T-helper 2 cell treated with Interferon-gamma antibody and Interleukin-4, amounts not matched to agents 100 ng/mL and 5 ng/mL, for 36 hours (primary cell): ENCODE results near the gene CFAP298. TPM values are rescaled to one million over a fixed set of nuclear protein-coding genes. Genes with fewer than 3 reads are reported as not detected.
"Not testable (repeated sequence)": the region's sequence is repeated elsewhere in the genome, so short reads cannot be mapped to it uniquely, and the experiment has no call there.

ENCODE experiments used
- intact Hi-C: fragments of 100-400 bp; cut with micrococcal nuclease; formaldehyde crosslinking; loops from one replicate; pipeline ENCODE4 v1.15.1; 2023
- total RNA-seq: library from RNA; stranded (reverse); gene quantifications from 2 replicates; pipeline ENCODE4 v1.2.3, GENCODE V29; 2022

Gene CFAP298
- total RNA-seq, 1 donor from 2014 or later: 39.3 TPM

- intact Hi-C loops: loop anchor here (1.0 kb wide), 2 partner anchors 166 to 290 kb away; partner anchors contain the start of gene MIS18A
Measured at GRCh38 chr21:32569261-32570230, 42.6 kb downstream of the CFAP298 start.

DNA sequence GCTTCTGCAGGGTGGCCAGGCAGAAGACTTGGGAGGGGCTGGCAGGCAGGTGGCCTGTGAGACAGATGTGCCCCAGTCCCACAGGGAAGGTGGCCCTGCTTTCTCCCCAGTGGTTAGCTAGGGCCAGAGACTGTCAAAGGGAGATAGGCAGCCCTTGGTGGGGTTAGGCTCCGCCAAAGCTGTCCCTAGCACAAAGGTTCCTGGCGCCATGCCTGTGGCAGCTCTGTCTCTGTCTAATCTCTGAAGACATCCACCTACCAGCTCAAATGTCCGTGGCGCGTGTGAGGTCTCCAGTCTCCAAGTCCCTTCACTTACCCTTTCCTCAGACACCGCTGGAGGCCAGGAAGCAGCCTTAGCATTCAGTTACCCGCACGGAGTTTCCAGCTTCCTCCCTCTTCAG is 44.6 kb downstream of the CFAP298 start:
- intact Hi-C loops: no loop called here

GRCh38 chr21:32566741-32567389 is 45.3 kb downstream of the CFAP298 start:
- intact Hi-C loops: no loop called here

DNA sequence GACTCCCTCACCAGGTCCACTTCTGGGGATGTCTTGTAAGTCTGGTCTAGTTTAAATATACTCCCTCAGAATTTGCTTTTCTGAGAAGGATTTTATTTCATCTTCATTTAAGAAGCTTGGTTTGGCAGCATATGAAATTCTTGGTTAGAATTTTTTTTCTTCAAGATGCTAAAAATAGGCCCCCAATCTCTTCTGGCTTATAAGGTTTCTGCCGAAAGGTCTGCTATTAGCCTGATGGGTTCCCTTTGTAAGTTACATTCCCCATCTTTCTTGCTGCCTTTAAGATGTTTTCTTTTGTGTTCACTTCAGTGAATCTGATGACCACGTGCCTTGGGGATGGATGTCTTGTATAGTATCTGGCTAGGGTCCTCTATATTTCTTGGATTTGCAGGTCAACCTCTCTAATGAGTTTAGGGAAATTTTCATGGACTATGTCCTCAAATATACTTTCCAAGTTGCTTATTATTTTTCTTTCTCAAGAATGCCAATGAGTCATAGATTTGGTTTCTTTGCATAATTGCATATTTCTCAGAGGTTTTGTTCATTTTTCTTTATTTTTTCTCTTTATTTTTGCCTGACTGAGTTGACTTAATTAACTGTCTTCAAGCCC is 46.2 kb downstream of the CFAP298 start:
- intact Hi-C loops: no loop called here

DNA sequence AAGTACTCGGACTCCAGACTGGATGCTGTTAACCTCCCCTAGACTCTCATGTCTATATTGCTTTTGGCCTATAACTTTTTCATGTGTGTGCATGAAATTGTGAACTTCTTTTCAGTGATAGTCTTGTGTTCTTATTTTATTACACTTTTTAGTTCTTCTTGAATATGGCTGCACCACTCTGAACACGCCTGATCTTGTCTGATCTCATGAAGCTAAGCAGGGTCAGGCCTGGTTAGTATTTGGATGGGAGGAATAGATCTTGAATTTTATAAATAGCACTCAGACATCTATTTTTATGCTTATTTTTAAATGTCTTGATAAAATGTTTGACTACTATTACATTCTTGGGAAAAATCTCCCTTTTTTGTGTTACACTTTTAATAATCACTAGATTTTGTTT is 49.3 kb downstream of the CFAP298 start:
- intact Hi-C loops: no loop called here

- intact Hi-C loops: no loop called here
Measured at GRCh38 chr21:32562426-32562825, 49.8 kb downstream of the CFAP298 start.

DNA sequence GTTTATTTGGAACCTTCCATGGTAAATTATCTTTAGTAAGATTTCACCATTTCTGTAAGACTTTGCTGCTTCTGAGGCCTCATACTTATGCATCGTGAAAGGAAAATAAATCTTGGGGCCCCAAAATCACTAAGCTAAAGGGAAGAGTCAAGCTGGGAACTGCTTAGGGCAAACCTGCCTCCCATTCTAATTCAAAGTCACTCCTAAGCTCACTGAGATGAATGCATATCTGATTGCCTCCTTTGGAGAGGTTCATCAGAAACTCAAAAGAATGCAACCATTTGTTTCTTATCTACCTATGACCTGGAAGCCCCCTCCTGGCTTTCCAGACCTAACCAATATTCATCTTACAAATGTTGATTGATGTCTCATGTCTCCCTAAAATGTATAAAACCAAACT is 50.7 kb downstream of the CFAP298 start:
- intact Hi-C loops: not testable (repeated sequence)

DNA sequence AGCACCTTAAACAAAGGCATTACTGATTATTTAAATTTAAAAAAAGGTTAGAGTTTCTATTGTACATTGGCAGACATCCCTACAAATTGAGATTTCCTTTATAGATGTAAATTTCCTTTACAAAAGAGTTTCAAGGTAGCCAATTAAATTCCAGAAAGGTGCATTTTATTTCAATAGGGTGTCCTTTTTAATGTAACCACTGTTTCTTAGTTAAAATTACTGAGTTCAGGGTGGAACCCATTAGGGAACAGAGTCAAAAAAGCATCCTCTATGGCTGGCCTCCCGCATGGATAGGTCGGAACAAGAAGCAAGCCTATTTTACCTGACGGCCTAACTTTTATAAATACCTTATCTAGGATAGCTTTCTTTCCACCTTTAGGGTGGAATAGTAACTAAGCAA is 51.3 kb downstream of the CFAP298 start:
- intact Hi-C loops: no loop called here

DNA sequence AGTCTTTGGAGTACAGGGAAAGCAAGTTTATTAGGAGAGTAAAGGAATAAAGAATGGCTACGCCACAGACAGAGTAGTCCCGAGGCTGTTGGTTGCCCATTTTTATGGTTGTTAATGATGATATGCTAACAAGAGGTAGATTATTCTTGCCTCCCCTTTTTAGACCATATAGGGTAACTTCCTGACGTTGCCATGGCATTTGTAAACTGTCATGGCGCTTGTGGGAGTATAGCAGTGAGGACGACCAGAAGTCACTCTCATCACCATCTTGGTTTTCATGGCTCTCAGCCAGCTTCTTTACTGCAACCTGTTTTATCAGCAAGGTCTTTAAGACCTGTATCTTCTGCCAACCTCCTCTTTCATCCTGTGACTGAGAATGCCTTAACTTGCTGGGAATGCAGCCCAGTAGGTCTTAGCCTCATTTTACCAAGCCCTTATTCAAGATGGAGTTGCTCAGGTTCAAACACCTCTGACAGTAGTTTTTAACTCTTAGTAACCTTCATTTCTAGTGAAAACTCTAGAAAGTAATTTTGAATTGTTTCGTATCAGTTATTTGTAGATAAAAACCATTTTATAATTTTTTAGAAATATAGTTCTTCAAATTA is 53.1 kb downstream of the CFAP298 start:
- intact Hi-C loops: no loop called here

GRCh38 chr21:32558106-32558505 is 54.1 kb downstream of the CFAP298 start:
- intact Hi-C loops: no loop called here

DNA sequence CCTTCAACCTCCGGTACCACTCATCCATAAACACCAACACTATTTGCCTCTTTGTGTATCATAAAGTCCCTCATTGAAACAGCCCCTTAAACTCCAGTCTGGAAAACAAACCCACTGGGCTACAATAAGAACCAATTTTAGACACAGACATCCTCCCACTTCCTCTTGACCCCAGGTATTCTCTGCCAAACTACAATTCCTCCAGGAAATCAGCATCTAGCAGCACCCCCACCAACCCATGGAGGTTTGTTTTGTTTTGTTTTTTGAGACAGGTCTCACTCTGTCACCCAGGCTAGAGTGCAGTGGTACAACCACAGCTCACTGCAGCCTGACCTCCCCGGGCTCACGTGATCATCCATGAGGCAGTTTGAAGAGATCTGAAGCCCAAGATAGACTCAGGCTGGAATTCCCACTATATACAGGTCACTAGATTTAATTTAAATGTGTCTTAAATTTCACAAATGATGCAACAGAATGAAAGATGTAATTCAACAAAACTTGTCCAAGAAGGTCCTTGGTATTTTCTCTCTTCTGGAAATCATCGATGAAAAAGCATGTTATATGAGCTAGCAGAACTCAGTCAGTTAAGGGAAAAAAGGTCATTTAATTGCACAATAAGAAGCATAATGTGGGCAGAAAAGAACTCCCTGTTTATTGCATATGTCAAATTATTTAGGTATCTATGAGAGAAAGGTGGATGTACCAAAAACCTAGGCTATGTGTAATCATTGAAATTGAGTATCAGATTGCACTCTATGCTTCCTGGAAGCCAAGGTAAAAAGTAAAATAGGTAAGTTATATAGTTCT is 57.1 kb downstream of the CFAP298 start:
- intact Hi-C loops: no loop called here

DNA sequence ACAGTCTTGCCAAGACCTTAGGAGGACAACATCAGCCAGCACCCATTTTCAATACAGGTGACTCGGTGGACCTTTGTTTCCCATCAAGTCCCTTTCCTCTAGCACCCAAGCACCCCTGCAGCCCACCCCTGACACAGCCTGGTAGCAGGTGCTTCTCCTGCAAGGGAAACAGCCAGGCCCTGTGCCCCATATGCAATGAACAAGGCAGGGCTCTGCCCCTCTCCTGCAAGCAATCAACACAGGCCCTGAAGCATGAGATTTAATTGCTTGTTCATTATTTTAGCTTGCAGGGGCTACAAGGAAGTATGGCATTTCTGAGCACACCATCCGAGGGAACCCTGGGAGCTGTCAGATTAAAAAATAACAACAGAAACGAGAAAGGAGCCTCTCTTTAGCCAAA is 62.3 kb downstream of the CFAP298 start:
- intact Hi-C loops: no loop called here

- intact Hi-C loops: no loop called here
Measured at GRCh38 chr21:32549440-32549839, 62.7 kb downstream of the CFAP298 start.

Other genes starting within 250 kb of the CFAP298 start
- gene URB1, start 219.4 kb downstream of the CFAP298 start, total RNA-seq: 22.4 and 22.8 TPM in 2 replicates
- 1.9 and 3.2 TPM in 2 replicates for gene EVA1C, start 199.7 kb downstream of the CFAP298 start, total RNA-seq
- gene TCP10L, start 26.9 kb downstream of the CFAP298 start, total RNA-seq: 0.70 and 1.2 TPM in 2 replicates
- 19.9 and 20.5 TPM in 2 replicates for gene SYNJ1, start 115.6 kb upstream of the CFAP298 start, total RNA-seq
- 52.4 and 56.5 TPM in 2 replicates for gene PAXBP1, start 159.4 kb upstream of the CFAP298 start, total RNA-seq